ENCODE results near the gene PSORS1C1.

The PSORS1C1 gene

GRCh38 chr6:31096656-31097055 is 17.9 kb upstream of the PSORS1C1 start:
- no peak for DNase-seq

GRCh38 chr6:31098449-31098938 is 16.1 kb upstream of the PSORS1C1 start:
- no peak for DNase-seq

GRCh38 chr6:31103136-31103535 is 11.5 kb upstream of the PSORS1C1 start:
- DNase-seq = no peak

GRCh38 chr6:31107052-31107451 is 7.5 kb upstream of the PSORS1C1 start:
- DNase-seq = no peak

GRCh38 chr6:31110825-31111582 is 3.6 kb upstream of the PSORS1C1 start:
- no peak for DNase-seq

- no peak for DNase-seq
Observed at GRCh38 chr6:31111712-31112111, 2.9 kb upstream of the PSORS1C1 start.

- DNase-seq = no peak
Observed at GRCh38 chr6:31112478-31112877, 2.1 kb upstream of the PSORS1C1 start, which contains the start of gene C6orf15. TSS of gene C6orf15 (minus strand) at chr6:31112575. CDS start at chr6:31112555, 20 bp downstream.

GRCh38 chr6:31113861-31114540 is 599 bp upstream of the PSORS1C1 start:
- no peak for DNase-seq

- no peak for DNase-seq
Observed at GRCh38 chr6:31114970-31115849, 610 bp downstream of the PSORS1C1 start.

GRCh38 chr6:31115941-31116560 is 1.5 kb downstream of the PSORS1C1 start:
- DNase-seq = no peak

- DNase-seq = no peak
Observed at GRCh38 chr6:31116661-31117385, 2.2 kb downstream of the PSORS1C1 start.

GRCh38 chr6:31118178-31118577 is 3.6 kb downstream of the PSORS1C1 start:
- DNase-seq = no peak

- no peak for DNase-seq
Observed at GRCh38 chr6:31120151-31120915, 5.7 kb downstream of the PSORS1C1 start, which contains the start of gene CDSN. TSS of gene CDSN (minus strand) at chr6:31120446. CDS start at chr6:31120419, 27 bp downstream.

GRCh38 chr6:31121131-31121790 is 6.7 kb downstream of the PSORS1C1 start:
- no peak for DNase-seq

GRCh38 chr6:31122791-31123706 is 8.4 kb downstream of the PSORS1C1 start:
- DNase-seq = no peak

GRCh38 chr6:31125162-31125561 is 10.6 kb downstream of the PSORS1C1 start:
- DNase-seq = no peak

- DNase-seq = no peak
Observed at GRCh38 chr6:31125586-31126363, 11.2 kb downstream of the PSORS1C1 start.

GRCh38 chr6:31126396-31127175 is 12.0 kb downstream of the PSORS1C1 start:
- no peak for DNase-seq

Data from stimulated activated naive CD4-positive, alpha-beta T cell treated with Interleukin-2 at 50 U/mL for 16 hours (primary cell).